GM12878 (cell line): ENCODE results near the gene NDST3. TPM values are rescaled to one million over a fixed set of nuclear protein-coding genes. Genes with fewer than 3 reads are reported as not detected.
A peak's percentile ranks its signal among the peaks of the same experiment; 100 is the strongest.

Experiments used
- ATAC-seq: fragments of 200-7000 bp; cut with Tn5 transposase; 3 replicates; pipeline ENCODE4 v1.9.1; 2020; ENCODE audit warnings: mild to moderate bottlenecking, moderate library complexity
- BruUV-seq: library from RNA; stranded (reverse); fragments of 400-500 nt; replicated peaks from 2 replicates; lab custom pipeline; 2021; lab: Mats Ljungman, UMichigan
- CTCF ChIA-PET: fragments of 300-600 bp; sonication (Branson Sonifier 250); formaldehyde crosslinking; extraction: SDS; loops from one replicate; lab custom pipeline; 2021; ENCODE audit warnings: inconsistent platforms; lab: Yijun Ruan, JAX
- POLR2A ChIA-PET: fragments of 350-600 bp; formaldehyde crosslinking; extraction: SDS; loops from one replicate; lab custom pipeline; 2021; ENCODE audit warnings: inconsistent platforms; lab: Charles Lee
- RAD21 ChIA-PET: fragments of 300-600 bp; sonication (Branson Sonifier 250); formaldehyde crosslinking; loops from one replicate; lab custom pipeline; 2023; ENCODE audit warnings: antibody characterized with exemption; ENCODE audit not compliant: unreplicated experiment; lab: Charles Lee
- SMC1A ChIA-PET: fragments of 300-600 bp; sonication (Branson Sonifier 250); formaldehyde crosslinking; loops from one replicate; lab custom pipeline; 2023; ENCODE audit not compliant: unreplicated experiment, uncharacterized antibody; lab: Charles Lee
- DNase-seq: peaks from one replicate; pipeline ENCODE4 v3.0.0-alpha.2; 2011; ENCODE audit warnings: low read depth, low spot score
- FAIRE-seq: peaks from 3 replicates; lab custom pipeline; 2011; peaks lifted over from hg19 to GRCh38; lab: Jason Lieb, UNC
- H2AFZ ChIP-seq: 2 replicates; pipeline ENCODE4 v1.6.0; 2011; ENCODE audit warnings: low read depth, low read length, control low read depth; ENCODE audit not compliant: control insufficient read depth
- H3K27ac ChIP-seq: 2 replicates; pipeline ENCODE4 v1.5.1; 2011; ENCODE audit warnings: control low read depth; ENCODE audit not compliant: control insufficient read depth, insufficient read depth
- H3K27me3 ChIP-seq, 2 experiments: replicated peaks in 1 of 2; 2 replicates each; pipeline versions ENCODE4 v1.6.0 to v1.6.1; 2011; ENCODE audit warnings: low read length in 1 of 2; ENCODE audit not compliant: control insufficient read depth in 2 of 2, insufficient read depth in 2 of 2
- H3K36me3 ChIP-seq, 2 experiments: 2 replicates each; pipeline ENCODE4 v1.5.1; 2011; ENCODE audit warnings: low read length in 1 of 2; ENCODE audit not compliant: control insufficient read depth in 2 of 2, insufficient read depth in 2 of 2
- H3K4me1 ChIP-seq: 2 replicates; pipeline ENCODE4 v1.6.1; 2011; ENCODE audit warnings: mild to moderate bottlenecking, low read length, moderate library complexity, mixed read lengths; ENCODE audit not compliant: control insufficient read depth, insufficient read depth
- H3K4me2 ChIP-seq: 2 replicates; pipeline ENCODE4 v1.6.0; 2011; ENCODE audit warnings: control low read depth; ENCODE audit not compliant: control insufficient read depth, insufficient read depth
- H3K4me3 ChIP-seq: fragments of 200-600 bp; sonication (generic); 2 replicates; pipeline ENCODE4 v1.5.1; 2016
- H3K79me2 ChIP-seq: 2 replicates; pipeline ENCODE4 v1.6.0; 2011; ENCODE audit warnings: low read length; ENCODE audit not compliant: control insufficient read depth, insufficient read depth
- H3K9ac ChIP-seq: 2 replicates; pipeline ENCODE4 v1.8.0; 2011; ENCODE audit warnings: low read length, control low read depth, mixed read lengths; ENCODE audit not compliant: control insufficient read depth, insufficient read depth
- H3K9me3 ChIP-seq: replicated peaks from 3 replicates; pipeline ENCODE4 v1.5.1; 2011; ENCODE audit warnings: mild to moderate bottlenecking, low read length; ENCODE audit not compliant: control insufficient read depth, insufficient read depth
- H4K20me1 ChIP-seq: 2 replicates; pipeline ENCODE4 v1.6.0; 2011; ENCODE audit not compliant: control insufficient read depth, insufficient read depth
- CHD2 ChIP-seq: IDR thresholded peaks from 2 replicates; pipeline ENCODE4 v1.6.1; 2011; ENCODE audit warnings: low read depth, low read length, improper control_type of control experiment, borderline replicate concordance
- EP300 ChIP-seq, 2 experiments: fragments of 150-350 bp in 1 of 2; IDR thresholded peaks; 2 replicates each; pipeline ENCODE4 v1.6.1; 2011 to 2012; ENCODE audit warnings: low read depth in 2 of 2, low read length in 2 of 2, borderline replicate concordance in 1 of 2, improper control_type of control experiment in 1 of 2, inconsistent platforms in 1 of 2; ENCODE audit not compliant: control insufficient read depth in 1 of 2
- IKZF2 ChIP-seq, 2 experiments: fragments of 450-650 bp; IDR thresholded peaks; 2 replicates each; pipeline ENCODE4 v1.6.1; 2017; ENCODE audit warnings: mild to moderate bottlenecking in 2 of 2, moderate library complexity in 2 of 2
- POU2F2 ChIP-seq: IDR thresholded peaks from 3 replicates; pipeline ENCODE4 v1.6.1; 2011; ENCODE audit warnings: low read depth, mild to moderate bottlenecking, low read length, borderline replicate concordance
- SRF ChIP-seq, 2 experiments: IDR thresholded peaks; 2 replicates each; pipeline ENCODE4 v1.6.1; 2011; ENCODE audit warnings: low read depth in 2 of 2, low read length in 2 of 2, mild to moderate bottlenecking in 1 of 2, moderate library complexity in 1 of 2
- USF1 ChIP-seq: IDR thresholded peaks from 2 replicates; pipeline ENCODE4 v1.6.1; 2011; ENCODE audit warnings: borderline replicate concordance, low read depth, mild to moderate bottlenecking, moderate library complexity, mixed read lengths, low read length; ENCODE audit not compliant: insufficient read depth; ENCODE audit errors: extremely low read length
- YY1 ChIP-seq: IDR thresholded peaks from 2 replicates; pipeline ENCODE4 v1.6.1; 2011; ENCODE audit warnings: low read depth, mild to moderate bottlenecking, low read length
- WGBS: methylation state at CpG from one replicate; pipeline ENCODE4 v1.1.6; 2016; ENCODE audit warnings: low lambda C conversion rate; ENCODE audit not compliant: insufficient replicate concordance, insufficient coverage; ENCODE audit errors: missing lambda C conversion rate; 5-methylcytosine and 5-hydroxymethylcytosine counted together
- in situ Hi-C: fragments of 300-500 bp; cut with MboI; formaldehyde crosslinking; loops from 9 replicates; pipeline ENCODE4 v1.14.3; 2018; ENCODE audit warnings: mixed read lengths
- intact Hi-C: fragments of 100-400 bp; cut with micrococcal nuclease; formaldehyde crosslinking; loops from one replicate; pipeline ENCODE4 v1.14.2; 2022; ENCODE audit not compliant: unreplicated experiment
- polyA plus RNA-seq, 11 experiments: library from polyadenylated mRNA; depleted of rRNA in 4 of 11; unstranded in 6 of 11; stranded (reverse) in 5 of 11; fragments of >200 nt; fragmentation: Nextera tagmentation in 4 of 11; fragmentation: Illumina TruSeq in 1 of 11; extraction: Ambion mirVana in 4 of 11; extraction: Trizol in 1 of 11; gene quantifications; 1 replicate in 1 of 11; 2 replicates in 10 of 11; pipeline versions ENCODE4 v1.2.1 to v1.2.3, GENCODE V29; 2011 to 2016; ENCODE audit warnings: inconsistent platforms in 2 of 11, missing spikeins in 2 of 11, low read depth in 1 of 11
- total RNA-seq, 4 experiments: library from RNA; depleted of rRNA in 3 of 4; stranded (reverse); fragments of >200 nt in 3 of 4; fragmentation: Illumina TruSeq in 1 of 4; extraction: Trizol in 1 of 4; gene quantifications; 2 replicates each; pipeline versions ENCODE4 v1.2.1 to v1.2.3, GENCODE V29; 2013 to 2021
- TF ChIP-seq, protein P1 (sequence below): fragments of 450-650 bp; IDR thresholded peaks from 2 replicates; pipeline ENCODE4 v1.6.1; 2017; ENCODE audit warnings: mild to moderate bottlenecking, moderate library complexity
- TF ChIP-seq, protein P2 (sequence below): fragments of 450-650 bp; formaldehyde crosslinking; IDR thresholded peaks from 2 replicates; pipeline ENCODE4 v1.5.0; 2022; ENCODE audit warnings: mild to moderate bottlenecking, missing genetic modification characterization
- TF ChIP-seq, protein P3 (sequence below): fragments of 450-650 bp; conservative IDR thresholded peaks from 2 replicates; pipeline ENCODE4 v1.6.1; 2017; ENCODE audit warnings: mild to moderate bottlenecking, moderate library complexity

NDST3 gene
- total and polyA plus RNA-seq, 10 of the 15 experiments (the other 5 are each of a cell fraction or from before 2014, with no cell fraction given) = 0.03 TPM; not detected in 8

- no peaks in the 10 kb centered on the region for H3K79me2 ChIP-seq
- no peaks in the 10 kb centered on the region for H3K4me1 ChIP-seq
- no peak overlapping the region for H3K27ac ChIP-seq
- ChIA-PET POLR2A (interaction anchor here (1.0 kb wide), 1 partner anchor 10 kb away, joined by 3 read pairs; no protein-coding TSS in a partner anchor), RAD21 (interaction anchor here (1.0 kb wide), 1 partner anchor 83 kb away, joined by 3 read pairs; the partner anchor contains the start of gene PRSS12), CTCF (interaction anchor here (0.7 to 2.1 kb wide), 13 partner anchors 10 to 1912 kb away, joined by 3 to 12 read pairs (median 3); partner anchors contain the start of gene PRSS12), SMC1A (interaction anchor here (0.7 to 1.4 kb wide), 6 partner anchors 9 to 194 kb away, joined by 3 to 5 read pairs (median 3); no protein-coding TSS in a partner anchor)
- H2AFZ ChIP-seq = no peak overlapping the region
- no peak for FAIRE-seq
- H3K9ac ChIP-seq = no peak overlapping the region
- H3K27me3 ChIP-seq = no peaks in the 10 kb centered on the region
- DNase-seq = no peak
- H4K20me1 ChIP-seq = no peaks in the 10 kb centered on the region
- peak; percentile 73 for ATAC-seq
- no peaks in the 10 kb centered on the region for H3K36me3 ChIP-seq
- no peak overlapping the region for H3K4me2 ChIP-seq
- no peaks in the 10 kb centered on the region for H3K9me3 ChIP-seq
- WGBS = 3% methylated on average over 2 of the region's 2 CpGs
- no peak overlapping the region for H3K4me3 ChIP-seq
- in situ Hi-C loops = loop anchor here (5.0 to 25.0 kb wide), 3 partner anchors 193 to 1908 kb away; no protein-coding TSS in a partner anchor
- no TSS peak for BruUV-seq
- intact Hi-C loops = loop anchor here (1.0 kb wide), 1 partner anchor 193 kb away; no protein-coding TSS in a partner anchor
- TF ChIP-seq SRF (IDR thresholded peaks at IDR 0.05; ENCODE audit: low read depth in 2 of 2, low read length in 2 of 2) (no peak), POU2F2 (no peak), USF1 (no peak), CHD2 (no peak), YY1 (no peak), IKZF2 (IDR thresholded peaks at IDR 0.05) (no peak), EP300 (IDR thresholded peaks at IDR 0.05; ENCODE audit: borderline replicate concordance in 1 of 2, control insufficient read depth in 1 of 2, low read depth in 2 of 2, low read length in 2 of 2) (no peak)
- TF ChIP-seq, protein P1, sequence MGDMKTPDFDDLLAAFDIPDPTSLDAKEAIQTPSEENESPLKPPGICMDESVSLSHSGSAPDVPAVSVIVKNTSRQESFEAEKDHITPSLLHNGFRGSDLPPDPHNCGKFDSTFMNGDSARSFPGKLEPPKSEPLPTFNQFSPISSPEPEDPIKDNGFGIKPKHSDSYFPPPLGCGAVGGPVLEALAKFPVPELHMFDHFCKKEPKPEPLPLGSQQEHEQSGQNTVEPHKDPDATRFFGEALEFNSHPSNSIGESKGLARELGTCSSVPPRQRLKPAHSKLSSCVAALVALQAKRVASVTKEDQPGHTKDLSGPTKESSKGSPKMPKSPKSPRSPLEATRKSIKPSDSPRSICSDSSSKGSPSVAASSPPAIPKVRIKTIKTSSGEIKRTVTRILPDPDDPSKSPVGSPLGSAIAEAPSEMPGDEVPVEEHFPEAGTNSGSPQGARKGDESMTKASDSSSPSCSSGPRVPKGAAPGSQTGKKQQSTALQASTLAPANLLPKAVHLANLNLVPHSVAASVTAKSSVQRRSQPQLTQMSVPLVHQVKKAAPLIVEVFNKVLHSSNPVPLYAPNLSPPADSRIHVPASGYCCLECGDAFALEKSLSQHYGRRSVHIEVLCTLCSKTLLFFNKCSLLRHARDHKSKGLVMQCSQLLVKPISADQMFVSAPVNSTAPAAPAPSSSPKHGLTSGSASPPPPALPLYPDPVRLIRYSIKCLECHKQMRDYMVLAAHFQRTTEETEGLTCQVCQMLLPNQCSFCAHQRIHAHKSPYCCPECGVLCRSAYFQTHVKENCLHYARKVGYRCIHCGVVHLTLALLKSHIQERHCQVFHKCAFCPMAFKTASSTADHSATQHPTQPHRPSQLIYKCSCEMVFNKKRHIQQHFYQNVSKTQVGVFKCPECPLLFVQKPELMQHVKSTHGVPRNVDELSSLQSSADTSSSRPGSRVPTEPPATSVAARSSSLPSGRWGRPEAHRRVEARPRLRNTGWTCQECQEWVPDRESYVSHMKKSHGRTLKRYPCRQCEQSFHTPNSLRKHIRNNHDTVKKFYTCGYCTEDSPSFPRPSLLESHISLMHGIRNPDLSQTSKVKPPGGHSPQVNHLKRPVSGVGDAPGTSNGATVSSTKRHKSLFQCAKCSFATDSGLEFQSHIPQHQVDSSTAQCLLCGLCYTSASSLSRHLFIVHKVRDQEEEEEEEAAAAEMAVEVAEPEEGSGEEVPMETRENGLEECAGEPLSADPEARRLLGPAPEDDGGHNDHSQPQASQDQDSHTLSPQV = no peak
- TF ChIP-seq, protein P2, sequence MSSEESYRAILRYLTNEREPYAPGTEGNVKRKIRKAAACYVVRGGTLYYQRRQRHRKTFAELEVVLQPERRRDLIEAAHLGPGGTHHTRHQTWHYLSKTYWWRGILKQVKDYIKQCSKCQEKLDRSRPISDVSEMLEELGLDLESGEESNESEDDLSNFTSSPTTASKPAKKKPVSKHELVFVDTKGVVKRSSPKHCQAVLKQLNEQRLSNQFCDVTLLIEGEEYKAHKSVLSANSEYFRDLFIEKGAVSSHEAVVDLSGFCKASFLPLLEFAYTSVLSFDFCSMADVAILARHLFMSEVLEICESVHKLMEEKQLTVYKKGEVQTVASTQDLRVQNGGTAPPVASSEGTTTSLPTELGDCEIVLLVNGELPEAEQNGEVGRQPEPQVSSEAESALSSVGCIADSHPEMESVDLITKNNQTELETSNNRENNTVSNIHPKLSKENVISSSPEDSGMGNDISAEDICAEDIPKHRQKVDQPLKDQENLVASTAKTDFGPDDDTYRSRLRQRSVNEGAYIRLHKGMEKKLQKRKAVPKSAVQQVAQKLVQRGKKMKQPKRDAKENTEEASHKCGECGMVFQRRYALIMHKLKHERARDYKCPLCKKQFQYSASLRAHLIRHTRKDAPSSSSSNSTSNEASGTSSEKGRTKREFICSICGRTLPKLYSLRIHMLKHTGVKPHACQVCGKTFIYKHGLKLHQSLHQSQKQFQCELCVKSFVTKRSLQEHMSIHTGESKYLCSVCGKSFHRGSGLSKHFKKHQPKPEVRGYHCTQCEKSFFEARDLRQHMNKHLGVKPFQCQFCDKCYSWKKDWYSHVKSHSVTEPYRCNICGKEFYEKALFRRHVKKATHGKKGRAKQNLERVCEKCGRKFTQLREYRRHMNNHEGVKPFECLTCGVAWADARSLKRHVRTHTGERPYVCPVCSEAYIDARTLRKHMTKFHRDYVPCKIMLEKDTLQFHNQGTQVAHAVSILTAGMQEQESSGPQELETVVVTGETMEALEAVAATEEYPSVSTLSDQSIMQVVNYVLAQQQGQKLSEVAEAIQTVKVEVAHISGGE = no peak
- TF ChIP-seq, protein P3, sequence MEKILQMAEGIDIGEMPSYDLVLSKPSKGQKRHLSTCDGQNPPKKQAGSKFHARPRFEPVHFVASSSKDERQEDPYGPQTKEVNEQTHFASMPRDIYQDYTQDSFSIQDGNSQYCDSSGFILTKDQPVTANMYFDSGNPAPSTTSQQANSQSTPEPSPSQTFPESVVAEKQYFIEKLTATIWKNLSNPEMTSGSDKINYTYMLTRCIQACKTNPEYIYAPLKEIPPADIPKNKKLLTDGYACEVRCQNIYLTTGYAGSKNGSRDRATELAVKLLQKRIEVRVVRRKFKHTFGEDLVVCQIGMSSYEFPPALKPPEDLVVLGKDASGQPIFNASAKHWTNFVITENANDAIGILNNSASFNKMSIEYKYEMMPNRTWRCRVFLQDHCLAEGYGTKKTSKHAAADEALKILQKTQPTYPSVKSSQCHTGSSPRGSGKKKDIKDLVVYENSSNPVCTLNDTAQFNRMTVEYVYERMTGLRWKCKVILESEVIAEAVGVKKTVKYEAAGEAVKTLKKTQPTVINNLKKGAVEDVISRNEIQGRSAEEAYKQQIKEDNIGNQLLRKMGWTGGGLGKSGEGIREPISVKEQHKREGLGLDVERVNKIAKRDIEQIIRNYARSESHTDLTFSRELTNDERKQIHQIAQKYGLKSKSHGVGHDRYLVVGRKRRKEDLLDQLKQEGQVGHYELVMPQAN = no peak
Measured at GRCh38 chr4:118270492-118270891, 236.2 kb downstream of the NDST3 start.
